DOHH2 (cell line): Measurements from ENCODE around the gene PIGB.

Source experiments
- EZH2phosphoT487 ChIP-seq: fragments of 200-600 bp; sonication (generic); IDR thresholded peaks from 2 replicates; pipeline ENCODE4 v1.6.1; 2017; ENCODE audit warnings: borderline replicate concordance, mild to moderate bottlenecking, antibody characterized with exemption, low read length, moderate library complexity, mixed read lengths
- TF ChIP-seq, protein P1 (sequence below): fragments of 200-600 bp; sonication (generic); IDR thresholded peaks from one replicate; pipeline ENCODE4 v1.5.1; 2014; ENCODE audit warnings: antibody characterized with exemption, mild to moderate bottlenecking, low read depth, low read length; ENCODE audit not compliant: poor library complexity, severe bottlenecking

DNA sequence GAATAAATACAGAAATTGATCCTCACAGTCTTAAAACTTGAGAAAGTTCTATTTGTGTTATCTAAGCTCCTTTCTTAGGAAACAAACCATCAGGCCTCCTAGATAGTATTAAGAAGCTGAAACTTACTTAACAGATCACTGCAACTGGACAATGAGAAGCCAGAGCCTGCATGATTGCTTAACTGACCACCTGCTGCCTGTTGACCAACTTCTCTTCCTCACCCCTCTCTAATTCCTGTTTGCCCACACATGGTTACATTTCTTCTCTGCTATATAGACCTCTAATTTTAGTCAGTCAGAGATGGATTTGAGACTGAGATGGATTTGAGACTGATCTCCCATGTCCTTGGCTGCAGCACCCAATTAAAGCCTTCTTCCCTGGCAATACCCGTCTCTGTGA is 75.7 kb downstream of the PIGB start:
- TF ChIP-seq, protein P1, sequence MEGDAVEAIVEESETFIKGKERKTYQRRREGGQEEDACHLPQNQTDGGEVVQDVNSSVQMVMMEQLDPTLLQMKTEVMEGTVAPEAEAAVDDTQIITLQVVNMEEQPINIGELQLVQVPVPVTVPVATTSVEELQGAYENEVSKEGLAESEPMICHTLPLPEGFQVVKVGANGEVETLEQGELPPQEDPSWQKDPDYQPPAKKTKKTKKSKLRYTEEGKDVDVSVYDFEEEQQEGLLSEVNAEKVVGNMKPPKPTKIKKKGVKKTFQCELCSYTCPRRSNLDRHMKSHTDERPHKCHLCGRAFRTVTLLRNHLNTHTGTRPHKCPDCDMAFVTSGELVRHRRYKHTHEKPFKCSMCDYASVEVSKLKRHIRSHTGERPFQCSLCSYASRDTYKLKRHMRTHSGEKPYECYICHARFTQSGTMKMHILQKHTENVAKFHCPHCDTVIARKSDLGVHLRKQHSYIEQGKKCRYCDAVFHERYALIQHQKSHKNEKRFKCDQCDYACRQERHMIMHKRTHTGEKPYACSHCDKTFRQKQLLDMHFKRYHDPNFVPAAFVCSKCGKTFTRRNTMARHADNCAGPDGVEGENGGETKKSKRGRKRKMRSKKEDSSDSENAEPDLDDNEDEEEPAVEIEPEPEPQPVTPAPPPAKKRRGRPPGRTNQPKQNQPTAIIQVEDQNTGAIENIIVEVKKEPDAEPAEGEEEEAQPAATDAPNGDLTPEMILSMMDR = no peak
- TF ChIP-seq EZH2phosphoT487 = no peak
